ENCODE measurements around the gene RDH16.

DNA sequence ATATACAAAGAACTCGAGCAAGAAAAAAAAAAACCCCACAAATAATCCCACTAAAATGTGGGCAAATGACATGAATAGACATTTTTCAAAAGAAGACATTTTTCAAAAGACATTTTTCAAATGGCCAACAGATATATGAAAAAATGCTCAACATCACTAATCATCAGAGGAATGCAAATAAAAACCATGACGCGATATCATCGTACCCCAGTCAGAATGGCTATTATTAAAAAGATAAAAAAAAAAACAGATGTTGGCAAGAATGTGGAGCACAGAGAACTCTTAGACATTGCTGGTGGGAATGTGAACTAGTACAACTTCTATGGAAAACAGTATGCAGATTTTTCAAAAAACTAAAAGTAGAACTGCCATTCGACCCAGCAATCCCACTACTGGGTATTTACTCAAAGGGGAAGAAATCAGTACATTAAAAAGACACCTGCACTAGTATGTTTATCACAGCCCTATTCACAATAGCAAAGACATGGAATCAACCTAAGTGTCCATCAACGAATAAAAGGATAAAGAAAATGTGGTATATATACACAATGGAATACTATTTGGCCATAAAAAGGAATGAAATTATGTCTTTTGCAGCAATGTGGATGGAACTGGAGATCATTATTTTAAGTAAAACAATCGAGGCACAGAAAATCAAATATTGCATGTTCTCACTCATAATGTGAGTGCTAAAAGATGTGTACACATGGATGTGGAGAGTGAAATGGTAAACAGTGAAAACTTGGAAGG lies 32.6 kb upstream of the RDH16 start:
- TF ChIP-seq, protein P1, sequence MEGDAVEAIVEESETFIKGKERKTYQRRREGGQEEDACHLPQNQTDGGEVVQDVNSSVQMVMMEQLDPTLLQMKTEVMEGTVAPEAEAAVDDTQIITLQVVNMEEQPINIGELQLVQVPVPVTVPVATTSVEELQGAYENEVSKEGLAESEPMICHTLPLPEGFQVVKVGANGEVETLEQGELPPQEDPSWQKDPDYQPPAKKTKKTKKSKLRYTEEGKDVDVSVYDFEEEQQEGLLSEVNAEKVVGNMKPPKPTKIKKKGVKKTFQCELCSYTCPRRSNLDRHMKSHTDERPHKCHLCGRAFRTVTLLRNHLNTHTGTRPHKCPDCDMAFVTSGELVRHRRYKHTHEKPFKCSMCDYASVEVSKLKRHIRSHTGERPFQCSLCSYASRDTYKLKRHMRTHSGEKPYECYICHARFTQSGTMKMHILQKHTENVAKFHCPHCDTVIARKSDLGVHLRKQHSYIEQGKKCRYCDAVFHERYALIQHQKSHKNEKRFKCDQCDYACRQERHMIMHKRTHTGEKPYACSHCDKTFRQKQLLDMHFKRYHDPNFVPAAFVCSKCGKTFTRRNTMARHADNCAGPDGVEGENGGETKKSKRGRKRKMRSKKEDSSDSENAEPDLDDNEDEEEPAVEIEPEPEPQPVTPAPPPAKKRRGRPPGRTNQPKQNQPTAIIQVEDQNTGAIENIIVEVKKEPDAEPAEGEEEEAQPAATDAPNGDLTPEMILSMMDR (IDR thresholded peaks at IDR 0.05; ENCODE audit: low read depth, low read length, missing input control) = no peak
- TF ChIP-seq FOXA1 (IDR thresholded peaks at IDR 0.05) = no peak
- TF ChIP-seq, protein P2, sequence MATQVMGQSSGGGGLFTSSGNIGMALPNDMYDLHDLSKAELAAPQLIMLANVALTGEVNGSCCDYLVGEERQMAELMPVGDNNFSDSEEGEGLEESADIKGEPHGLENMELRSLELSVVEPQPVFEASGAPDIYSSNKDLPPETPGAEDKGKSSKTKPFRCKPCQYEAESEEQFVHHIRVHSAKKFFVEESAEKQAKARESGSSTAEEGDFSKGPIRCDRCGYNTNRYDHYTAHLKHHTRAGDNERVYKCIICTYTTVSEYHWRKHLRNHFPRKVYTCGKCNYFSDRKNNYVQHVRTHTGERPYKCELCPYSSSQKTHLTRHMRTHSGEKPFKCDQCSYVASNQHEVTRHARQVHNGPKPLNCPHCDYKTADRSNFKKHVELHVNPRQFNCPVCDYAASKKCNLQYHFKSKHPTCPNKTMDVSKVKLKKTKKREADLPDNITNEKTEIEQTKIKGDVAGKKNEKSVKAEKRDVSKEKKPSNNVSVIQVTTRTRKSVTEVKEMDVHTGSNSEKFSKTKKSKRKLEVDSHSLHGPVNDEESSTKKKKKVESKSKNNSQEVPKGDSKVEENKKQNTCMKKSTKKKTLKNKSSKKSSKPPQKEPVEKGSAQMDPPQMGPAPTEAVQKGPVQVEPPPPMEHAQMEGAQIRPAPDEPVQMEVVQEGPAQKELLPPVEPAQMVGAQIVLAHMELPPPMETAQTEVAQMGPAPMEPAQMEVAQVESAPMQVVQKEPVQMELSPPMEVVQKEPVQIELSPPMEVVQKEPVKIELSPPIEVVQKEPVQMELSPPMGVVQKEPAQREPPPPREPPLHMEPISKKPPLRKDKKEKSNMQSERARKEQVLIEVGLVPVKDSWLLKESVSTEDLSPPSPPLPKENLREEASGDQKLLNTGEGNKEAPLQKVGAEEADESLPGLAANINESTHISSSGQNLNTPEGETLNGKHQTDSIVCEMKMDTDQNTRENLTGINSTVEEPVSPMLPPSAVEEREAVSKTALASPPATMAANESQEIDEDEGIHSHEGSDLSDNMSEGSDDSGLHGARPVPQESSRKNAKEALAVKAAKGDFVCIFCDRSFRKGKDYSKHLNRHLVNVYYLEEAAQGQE (IDR thresholded peaks at IDR 0.05) = no peak
